GM18951 (cell line): Measurements from ENCODE around the gene PRMT6.
"Not testable (repeated sequence)": the region's sequence is repeated elsewhere in the genome, so short reads cannot be mapped to it uniquely, and the experiment has no call there.

Experiments
- POLR2A ChIP-seq: IDR thresholded peaks from 4 replicates; pipeline ENCODE4 v1.6.1; 2011; ENCODE audit warnings: mild to moderate bottlenecking; ENCODE audit not compliant: insufficient read length, insufficient read depth; ENCODE audit errors: extremely low read depth
- in situ Hi-C: fragments of 300-500 bp; cut with MboI; formaldehyde crosslinking; loops from one replicate; pipeline ENCODE4 v1.12.0; 2022; ENCODE audit warnings: low sequenced_read_pairs, mixed read lengths, inconsistent platforms; ENCODE audit not compliant: unreplicated experiment

PRMT6 gene

GRCh38 chr1:107056426-107057196 lies at the start of gene PRMT6:
TSS of gene PRMT6 (plus strand) at chr1:107056674. CDS start at chr1:107056716, 42 bp downstream.
- peak; percentile 81 for TF ChIP-seq POLR2A
- in situ Hi-C loops = no loop called here

GRCh38 chr1:107009281-107009680 lies 47.2 kb upstream of the PRMT6 start:
- in situ Hi-C loops = no loop called here
- TF ChIP-seq POLR2A = no peak

- in situ Hi-C loops = no loop called here
Measured at GRCh38 chr1:107010582-107010981, 45.9 kb upstream of the PRMT6 start.

GRCh38 chr1:107016376-107016978 lies 40.0 kb upstream of the PRMT6 start:
- in situ Hi-C loops = no loop called here
- TF ChIP-seq POLR2A = no peak

More at GRCh38 chr1:107010582-107010981, 45.9 kb upstream of the PRMT6 start:
- no peak for TF ChIP-seq POLR2A

- in situ Hi-C loops = no loop called here
- no peak for TF ChIP-seq POLR2A
Measured at GRCh38 chr1:107018445-107018844, 38.0 kb upstream of the PRMT6 start.

- in situ Hi-C loops = no loop called here
- TF ChIP-seq POLR2A = no peak
Measured at GRCh38 chr1:107019166-107019565, 37.3 kb upstream of the PRMT6 start.

- in situ Hi-C loops = not testable (repeated sequence)
Measured at GRCh38 chr1:107038874-107039273, 17.6 kb upstream of the PRMT6 start.

GRCh38 chr1:107044310-107045220 lies 11.9 kb upstream of the PRMT6 start:
- in situ Hi-C loops = not testable (repeated sequence)

- in situ Hi-C loops = no loop called here
- TF ChIP-seq POLR2A = no peak
Measured at GRCh38 chr1:107047602-107048001, 8.9 kb upstream of the PRMT6 start.

GRCh38 chr1:107048241-107048640 lies 8.2 kb upstream of the PRMT6 start:
- no peak for TF ChIP-seq POLR2A
- in situ Hi-C loops = no loop called here

GRCh38 chr1:107051266-107051665 lies 5.2 kb upstream of the PRMT6 start:
- TF ChIP-seq POLR2A = no peak
- in situ Hi-C loops = no loop called here

- in situ Hi-C loops = not testable (repeated sequence)
Measured at GRCh38 chr1:107055919-107056425, 502 bp upstream of the PRMT6 start.

GRCh38 chr1:107057197-107058133 lies 991 bp downstream of the PRMT6 start:
- in situ Hi-C loops = no loop called here
- TF ChIP-seq POLR2A = peak; percentile 65
